Measurements from ENCODE around the gene SYT1.

Gene SYT1

DNA sequence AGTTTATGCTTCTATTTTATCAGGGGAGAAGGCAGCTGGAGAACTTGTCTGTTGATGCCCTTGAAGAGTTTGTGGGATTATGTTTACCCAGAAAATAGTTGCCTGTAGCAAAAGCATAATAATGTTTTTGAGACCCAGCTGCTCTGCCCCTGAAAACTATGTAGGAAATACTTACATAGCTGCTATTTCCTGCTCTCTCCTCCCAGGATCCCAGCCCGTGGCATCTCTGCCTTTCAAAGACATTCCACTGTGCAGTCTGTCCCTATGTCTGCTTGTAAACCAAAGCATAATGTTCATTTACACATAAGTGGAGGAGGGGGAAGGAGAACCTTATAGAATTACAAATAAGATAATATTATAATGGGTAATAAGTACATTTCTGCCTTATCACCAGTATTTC is 198.7 kb downstream of the SYT1 start:
- FAIRE-seq (no peak), DNase-seq (ENCODE audit: insufficient read length, low spot score) (no peak)
- TF ChIP-seq, protein P1, sequence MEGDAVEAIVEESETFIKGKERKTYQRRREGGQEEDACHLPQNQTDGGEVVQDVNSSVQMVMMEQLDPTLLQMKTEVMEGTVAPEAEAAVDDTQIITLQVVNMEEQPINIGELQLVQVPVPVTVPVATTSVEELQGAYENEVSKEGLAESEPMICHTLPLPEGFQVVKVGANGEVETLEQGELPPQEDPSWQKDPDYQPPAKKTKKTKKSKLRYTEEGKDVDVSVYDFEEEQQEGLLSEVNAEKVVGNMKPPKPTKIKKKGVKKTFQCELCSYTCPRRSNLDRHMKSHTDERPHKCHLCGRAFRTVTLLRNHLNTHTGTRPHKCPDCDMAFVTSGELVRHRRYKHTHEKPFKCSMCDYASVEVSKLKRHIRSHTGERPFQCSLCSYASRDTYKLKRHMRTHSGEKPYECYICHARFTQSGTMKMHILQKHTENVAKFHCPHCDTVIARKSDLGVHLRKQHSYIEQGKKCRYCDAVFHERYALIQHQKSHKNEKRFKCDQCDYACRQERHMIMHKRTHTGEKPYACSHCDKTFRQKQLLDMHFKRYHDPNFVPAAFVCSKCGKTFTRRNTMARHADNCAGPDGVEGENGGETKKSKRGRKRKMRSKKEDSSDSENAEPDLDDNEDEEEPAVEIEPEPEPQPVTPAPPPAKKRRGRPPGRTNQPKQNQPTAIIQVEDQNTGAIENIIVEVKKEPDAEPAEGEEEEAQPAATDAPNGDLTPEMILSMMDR (IDR thresholded peaks at IDR 0.05; ENCODE audit: insufficient read depth, missing control alignments), result no peak

DNA sequence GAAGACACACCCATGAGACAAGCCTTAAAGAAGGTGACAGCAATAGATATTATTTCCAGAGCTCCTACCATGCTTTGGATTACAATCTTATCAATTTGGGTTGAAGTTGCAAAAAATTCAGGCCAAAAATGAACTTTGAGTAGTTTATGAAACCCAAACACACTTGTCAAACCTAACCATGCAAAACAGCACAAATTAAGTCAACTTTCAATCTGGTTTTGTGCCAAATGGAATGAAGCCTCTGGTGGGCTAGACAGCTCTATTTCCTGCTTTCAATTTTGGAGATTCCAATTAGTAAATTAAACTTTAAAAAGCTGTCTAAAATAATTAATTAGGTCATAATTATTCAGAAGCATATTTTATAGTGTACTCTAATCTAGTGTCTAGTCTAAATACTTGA is 203.4 kb downstream of the SYT1 start:
- TF ChIP-seq, protein P1 (IDR thresholded peaks at IDR 0.05; ENCODE audit: insufficient read depth, missing control alignments), result no peak
- DNase-seq (ENCODE audit: insufficient read length, low spot score) (no peak), FAIRE-seq (no peak)

DNA sequence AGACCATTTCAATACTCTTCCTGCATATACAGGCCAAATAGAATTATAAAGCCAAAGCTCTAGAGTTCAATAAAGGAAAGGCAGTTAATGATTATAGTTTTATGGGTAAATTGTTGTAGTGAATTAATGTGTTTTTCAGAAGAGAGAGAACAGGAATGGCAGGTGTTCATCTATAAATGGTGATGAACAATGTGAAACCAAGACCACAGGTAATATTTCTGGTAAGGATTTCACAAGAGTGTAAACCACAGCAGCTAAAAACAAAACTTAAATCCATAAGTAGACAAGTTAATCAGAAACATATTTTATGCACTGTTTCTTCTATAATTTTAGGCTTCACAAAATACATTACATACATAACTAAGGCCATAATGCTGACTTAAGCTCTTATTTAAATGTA is 204.4 kb downstream of the SYT1 start:
- DNase-seq (ENCODE audit: insufficient read length, low spot score) (no peak), FAIRE-seq (no peak)
- TF ChIP-seq, protein P1 (IDR thresholded peaks at IDR 0.05; ENCODE audit: insufficient read depth, missing control alignments), result no peak

DNA sequence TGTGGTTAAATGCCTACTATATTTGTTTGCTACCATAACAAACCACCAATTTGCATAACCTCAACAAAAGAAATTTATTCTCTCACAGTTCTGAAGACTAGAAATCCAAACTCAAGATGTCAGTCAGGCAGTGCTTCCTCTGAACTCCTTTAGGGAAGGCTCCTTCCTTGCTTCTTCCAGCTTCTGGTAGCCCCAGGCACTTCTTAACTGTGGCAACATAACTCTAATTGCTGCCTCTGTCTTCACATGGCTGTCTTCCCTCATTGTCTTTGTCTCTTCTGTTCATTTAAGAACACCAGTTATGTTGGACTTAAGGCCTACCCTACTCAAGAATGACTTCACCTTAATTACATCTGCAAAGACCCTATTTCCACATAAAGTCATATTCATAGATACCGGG is 206.9 kb downstream of the SYT1 start:
- TF ChIP-seq, protein P1 (IDR thresholded peaks at IDR 0.05; ENCODE audit: insufficient read depth, missing control alignments), result no peak
- FAIRE-seq (no peak), DNase-seq (ENCODE audit: insufficient read length, low spot score) (no peak)

DNA sequence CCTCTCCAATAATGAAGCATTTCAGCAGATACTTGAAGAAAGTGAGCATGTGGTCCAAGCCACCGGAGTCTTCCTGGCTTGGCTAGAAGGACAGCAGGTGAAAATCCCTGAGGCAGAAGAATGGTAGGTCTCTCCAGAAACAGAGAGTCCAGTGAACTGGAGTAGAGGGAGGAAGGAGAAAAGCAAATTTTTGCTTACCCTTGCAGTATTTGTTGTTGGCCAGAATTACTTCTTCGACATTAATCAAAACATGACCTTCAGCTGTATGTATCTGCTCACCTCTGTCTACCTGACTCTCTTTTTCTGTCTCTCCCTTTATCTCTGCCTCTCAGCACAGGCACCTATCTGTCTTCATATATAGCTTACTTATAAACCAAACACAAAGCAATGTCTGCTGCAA is 208.9 kb downstream of the SYT1 start:
- TF ChIP-seq, protein P1 (IDR thresholded peaks at IDR 0.05; ENCODE audit: insufficient read depth, missing control alignments), result no peak
- FAIRE-seq (peak; percentile 60), DNase-seq (ENCODE audit: insufficient read length, low spot score) (no peak)

DNA sequence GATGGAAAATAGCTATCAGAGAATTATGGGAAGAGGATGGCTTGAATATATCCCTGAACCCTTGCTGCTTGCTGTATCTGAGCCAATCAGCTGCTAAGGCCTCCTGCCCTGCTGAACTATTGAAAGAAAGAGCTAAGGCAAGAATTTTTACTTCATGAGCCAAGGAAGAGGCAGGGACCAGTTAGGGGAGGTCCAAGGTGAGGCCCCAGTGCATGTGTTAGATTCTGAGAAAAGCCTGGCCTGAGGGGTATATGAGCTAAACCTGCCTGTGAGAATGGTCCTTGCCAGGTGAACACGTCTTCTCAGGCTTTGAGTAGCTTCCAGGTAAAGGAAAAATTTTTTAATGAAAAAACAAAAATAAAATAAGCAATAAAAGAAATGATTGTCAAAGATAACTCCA is 218.0 kb downstream of the SYT1 start:
- DNase-seq (ENCODE audit: insufficient read length, low spot score) (no peak), FAIRE-seq (no peak)
- TF ChIP-seq, protein P1 (IDR thresholded peaks at IDR 0.05; ENCODE audit: insufficient read depth, missing control alignments), result no peak

DNA sequence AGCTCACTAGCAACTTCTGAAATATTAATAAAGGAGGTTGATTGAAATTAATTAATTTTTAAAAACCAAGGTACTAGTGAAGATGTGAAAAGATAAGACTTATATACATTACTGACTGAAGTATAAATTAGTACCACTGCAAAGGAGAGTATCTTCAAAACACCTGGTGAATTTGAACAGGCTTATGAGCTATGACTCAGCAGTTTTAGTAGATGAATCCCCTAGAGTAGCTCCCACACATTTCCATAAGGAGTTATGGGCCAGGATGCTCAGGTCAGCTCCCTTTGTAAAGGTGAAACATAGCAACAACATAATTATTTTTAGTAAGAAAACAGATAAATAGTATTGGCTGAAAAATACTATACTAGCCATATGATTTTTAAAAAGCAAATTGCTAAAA is 218.6 kb downstream of the SYT1 start:
- no peak for FAIRE-seq
- TF ChIP-seq, protein P1 (IDR thresholded peaks at IDR 0.05; ENCODE audit: insufficient read depth, missing control alignments), result no peak
- no peak for DNase-seq (ENCODE audit: insufficient read length, low spot score)

All from D721Med (cell line).